H1 (cell line): ENCODE measurements around the gene SMG9. TPM values are rescaled to one million over a fixed set of nuclear protein-coding genes. Genes with fewer than 3 reads are reported as not detected.

ENCODE experiments used
- CTCF ChIA-PET: fragments of 300-600 bp; sonication (Branson Sonifier 250); formaldehyde crosslinking; loops from one replicate; lab custom pipeline; 2021; ENCODE audit not compliant: partially characterized antibody; lab: Charles Lee
- POLR2A ChIA-PET: fragments of 300-600 bp; sonication (Branson Sonifier 250); formaldehyde crosslinking; loops from one replicate; lab custom pipeline; 2021; ENCODE audit warnings: inconsistent platforms; ENCODE audit not compliant: partially characterized antibody; lab: Charles Lee
- DNase-seq, 2 experiments: peaks; one replicate each; pipeline versions ENCODE4 v3.0.0 to v3.0.0-alpha.2; 2010 to 2022; ENCODE audit warnings: low spot score in 2 of 2, low read depth in 1 of 2, mixed read lengths in 1 of 2
- FAIRE-seq: peaks from 2 replicates; lab custom pipeline; 2011; peaks lifted over from hg19 to GRCh38; lab: Jason Lieb, UNC
- H2AFZ ChIP-seq: 2 replicates; pipeline ENCODE4 v1.8.1; 2012; ENCODE audit warnings: low read length, inconsistent platforms
- H2AK5ac ChIP-seq: 2 replicates; pipeline ENCODE4 v1.6.1; 2013; ENCODE audit warnings: low read depth, low read length
- H2BK120ac ChIP-seq: replicated peaks from 2 replicates; pipeline ENCODE3; 2013; ENCODE audit warnings: low read depth, low read length, inconsistent platforms
- H2BK12ac ChIP-seq: 2 replicates; pipeline ENCODE4 v1.6.1; 2013; ENCODE audit warnings: low read depth, low read length
- H2BK15ac ChIP-seq: 2 replicates; pipeline ENCODE4 v1.6.1; 2013; ENCODE audit warnings: low read length
- H2BK20ac ChIP-seq: 2 replicates; pipeline ENCODE4 v1.6.1; 2013; ENCODE audit warnings: low read length
- H2BK5ac ChIP-seq: 2 replicates; pipeline ENCODE4 v1.6.1; 2013; ENCODE audit warnings: low read depth, low read length
- H3K14ac ChIP-seq: 2 replicates; pipeline ENCODE4 v1.6.1; 2013; ENCODE audit warnings: inconsistent platforms; ENCODE audit not compliant: insufficient read length
- H3K18ac ChIP-seq: 2 replicates; pipeline ENCODE4 v1.6.1; 2013; ENCODE audit warnings: low read length; ENCODE audit errors: extremely low read depth
- H3K23ac ChIP-seq: 2 replicates; pipeline ENCODE4 v1.6.1; 2013; ENCODE audit warnings: inconsistent platforms; ENCODE audit not compliant: insufficient read length
- H3K23me2 ChIP-seq: 2 replicates; pipeline ENCODE4 v1.6.1; 2013; ENCODE audit warnings: low read depth, low read length
- H3K27ac ChIP-seq: 2 replicates; pipeline ENCODE4 v1.6.1; 2011; ENCODE audit warnings: low read depth, low read length, inconsistent platforms
- H3K27me3 ChIP-seq, 4 experiments: replicated peaks in 1 of 4; 1 replicate in 1 of 4; 2 replicates in 3 of 4; pipeline versions ENCODE4 v1.6.1 to v1.8.1; 2011 to 2013; ENCODE audit warnings: low read length in 3 of 4, mild to moderate bottlenecking in 3 of 4, inconsistent platforms in 2 of 4, mixed read lengths in 2 of 4, moderate library complexity in 1 of 4; ENCODE audit not compliant: control insufficient read depth in 3 of 4, insufficient read depth in 3 of 4; ENCODE audit errors: extremely low read depth in 1 of 4
- H3K36me3 ChIP-seq, 4 experiments: 2 replicates each; pipeline versions ENCODE4 v1.6.1 to v1.8.1; 2011 to 2013; ENCODE audit warnings: mild to moderate bottlenecking in 4 of 4, low read length in 3 of 4, moderate library complexity in 2 of 4, control low read depth in 1 of 4, inconsistent platforms in 1 of 4; ENCODE audit not compliant: insufficient read depth in 4 of 4, control insufficient read depth in 2 of 4
- H3K4ac ChIP-seq: replicated peaks from 2 replicates; pipeline ENCODE3; 2013; ENCODE audit warnings: low read length, low read depth, mixed read lengths, inconsistent platforms; ENCODE audit not compliant: insufficient read length
- H3K4me1 ChIP-seq, 4 experiments: replicated peaks in 1 of 4; 1 replicate in 1 of 4; 2 replicates in 3 of 4; pipeline versions ENCODE4 v1.6.1 to v1.8.1; 2011 to 2013; ENCODE audit warnings: low read length in 3 of 4, inconsistent platforms in 2 of 4, mixed read lengths in 1 of 4; ENCODE audit not compliant: insufficient read depth in 4 of 4, control insufficient read depth in 3 of 4
- H3K4me2 ChIP-seq, 2 experiments: 2 replicates each; pipeline versions ENCODE4 v1.6.1 to v1.8.1; 2011 to 2013; ENCODE audit warnings: low read depth in 2 of 2, low read length in 2 of 2, control low read depth in 1 of 2, inconsistent platforms in 1 of 2, mild to moderate bottlenecking in 1 of 2; ENCODE audit not compliant: insufficient read depth in 1 of 2
- H3K4me3 ChIP-seq, 4 experiments: fragments of 200-600, 300-600 bp in 1 of 4; sonication (generic), shearing (Covaris generic), sonication (Bioruptor Twin) in 1 of 4; 2 replicates each; pipeline versions ENCODE4 v1.5.1 to v1.8.1; 2011 to 2016; ENCODE audit warnings: low read length in 4 of 4, low read depth in 3 of 4, control low read depth in 2 of 4, inconsistent platforms in 2 of 4, mild to moderate bottlenecking in 2 of 4, mixed read lengths in 1 of 4, moderate library complexity in 1 of 4; ENCODE audit not compliant: insufficient read depth in 2 of 4; ENCODE audit errors: extremely low read depth in 1 of 4
- H3K56ac ChIP-seq: replicated peaks from 2 replicates; pipeline ENCODE3; 2013; ENCODE audit warnings: low read depth, mild to moderate bottlenecking, mixed read lengths, low read length, inconsistent platforms; ENCODE audit not compliant: insufficient read length
- H3K79me1 ChIP-seq: 2 replicates; pipeline ENCODE4 v1.6.1; 2013; ENCODE audit warnings: low read depth, low read length, control low read depth
- H3K79me2 ChIP-seq, 2 experiments: 2 replicates each; pipeline versions ENCODE4 v1.6.1 to v1.8.1; 2012 to 2013; ENCODE audit warnings: low read length in 2 of 2, mild to moderate bottlenecking in 2 of 2, inconsistent platforms in 1 of 2; ENCODE audit not compliant: insufficient read depth in 2 of 2, control insufficient read depth in 1 of 2
- H3K9ac ChIP-seq, 4 experiments: replicated peaks in 1 of 4; 1 replicate in 1 of 4; 2 replicates in 3 of 4; pipeline versions ENCODE4 v1.6.1 to v1.8.1; 2011 to 2013; ENCODE audit warnings: low read depth in 3 of 4, low read length in 3 of 4, control low read depth in 2 of 4, mild to moderate bottlenecking in 2 of 4, moderate library complexity in 2 of 4, inconsistent platforms in 1 of 4; ENCODE audit errors: extremely low read depth in 1 of 4
- H3K9me3 ChIP-seq, 2 experiments: 2 replicates each; pipeline versions ENCODE4 v1.6.1 to v1.8.1; 2012 to 2013; ENCODE audit warnings: mild to moderate bottlenecking in 2 of 2, moderate library complexity in 2 of 2, control low read depth in 1 of 2, inconsistent platforms in 1 of 2, low read depth in 1 of 2, low read length in 1 of 2, mixed read lengths in 1 of 2; ENCODE audit not compliant: insufficient read depth in 2 of 2
- H4K20me1 ChIP-seq, 2 experiments: replicated peaks in 1 of 2; 2 replicates each; pipeline versions ENCODE3 to v1.8.1; 2011 to 2013; ENCODE audit warnings: inconsistent platforms in 2 of 2, low read length in 2 of 2, mild to moderate bottlenecking in 1 of 2; ENCODE audit not compliant: insufficient read depth in 2 of 2, control insufficient read depth in 1 of 2
- H4K5ac ChIP-seq: 2 replicates; pipeline ENCODE4 v1.6.1; 2013; ENCODE audit warnings: low read length, low read depth, mixed read lengths, inconsistent platforms; ENCODE audit not compliant: insufficient read length
- H4K8ac ChIP-seq: 2 replicates; pipeline ENCODE4 v1.8.0; 2013; ENCODE audit warnings: mild to moderate bottlenecking, moderate library complexity, low read length, inconsistent platforms; ENCODE audit not compliant: insufficient read depth; ENCODE audit errors: extremely low read depth
- H4K91ac ChIP-seq: replicated peaks from 2 replicates; pipeline ENCODE3; 2013; ENCODE audit warnings: low read length, mixed read lengths, inconsistent platforms; ENCODE audit not compliant: insufficient read length
- RAD21 ChIP-seq, 2 experiments: IDR thresholded peaks in 1 of 2; conservative IDR thresholded peaks in 1 of 2; 2 replicates each; pipeline ENCODE4 v1.6.1; 2011; ENCODE audit warnings: low read depth in 2 of 2, low read length in 2 of 2, improper control_type of control experiment in 1 of 2, inconsistent platforms in 1 of 2, mild to moderate bottlenecking in 1 of 2, moderate library complexity in 1 of 2
- RNF2 ChIP-seq: fragments of 200-900, 300-1000 bp; sonication (generic); IDR thresholded peaks from 2 replicates; pipeline ENCODE4 v1.7.1; 2016; ENCODE audit warnings: borderline replicate concordance, low read depth, mild to moderate bottlenecking, antibody characterized with exemption, low read length; ENCODE audit not compliant: poor library complexity, severe bottlenecking; ENCODE audit errors: missing control alignments
- TCF12 ChIP-seq: IDR thresholded peaks from 2 replicates; pipeline ENCODE4 v1.6.1; 2011; ENCODE audit warnings: low read depth, mild to moderate bottlenecking, low read length
- WGBS, 2 experiments: shearing (Covaris generic) in 1 of 2; methylation state at CpG; one replicate each; pipeline versions ENCODE4 v1.1.6 to v1.1.7; 2013 to 2015; ENCODE audit warnings: low lambda C conversion rate in 2 of 2, mixed read lengths in 2 of 2, inconsistent platforms in 1 of 2, low coverage in 1 of 2, missing lambda C conversion rate in 1 of 2; ENCODE audit not compliant: insufficient replicate concordance in 2 of 2, insufficient coverage in 1 of 2, insufficient read length in 1 of 2; ENCODE audit errors: extremely low coverage in 1 of 2, missing lambda C conversion rate in 1 of 2; 5-methylcytosine and 5-hydroxymethylcytosine counted together
- polyA plus RNA-seq, 7 experiments: library from polyadenylated mRNA; depleted of rRNA in 3 of 7; stranded (reverse) in 5 of 7; unstranded in 2 of 7; fragments of >200 nt in 5 of 7; fragments of 200-250 nt in 2 of 7; gene quantifications; 1 replicate in 5 of 7; 2 replicates in 1 of 7; 4 replicates in 1 of 7; pipeline versions ENCODE4 v1.2.1 to v1.2.3, GENCODE V29; 2011 to 2013; ENCODE audit warnings: missing spikeins in 2 of 7, mixed read lengths in 2 of 7
- total RNA-seq: library from RNA; stranded (reverse); fragmentation: NEBNext Ultra II Directional; extraction: Animal tissue kit (Norgen Biotek cat#: 25700); gene quantifications from 2 replicates; pipeline ENCODE4 v1.2.1, GENCODE V29; 2021

Gene SMG9
- total and polyA plus RNA-seq, 2 of the 8 experiments (the other 6 are each of a cell fraction or from before 2014, with no cell fraction given): 20.4 to 28.7 TPM

GRCh38 chr19:43747557-43748204 is 7.1 kb downstream of the SMG9 start:
- no peak overlapping the region for H2BK20ac ChIP-seq
- no peaks in the 10 kb centered on the region for H4K20me1 ChIP-seq
- H2BK120ac ChIP-seq: no peak overlapping the region
- H3K36me3 ChIP-seq: peaks cover 20 to 48% (median 32%) of the 10 kb centered on the region in 4 experiments
- H3K18ac ChIP-seq: no peak overlapping the region
- H2BK5ac ChIP-seq: no peak overlapping the region
- no peak overlapping the region for H2AK5ac ChIP-seq
- H3K4me2 ChIP-seq: no peak overlapping the region
- H2BK12ac ChIP-seq: no peak overlapping the region
- H4K91ac ChIP-seq: no peak overlapping the region
- DNase-seq (no peak), FAIRE-seq (no peak)
- H4K8ac ChIP-seq: no peak overlapping the region; the same call in 1 of the 2 replicates
- H3K23me2 ChIP-seq: no peaks in the 10 kb centered on the region; the same call in 1 of the 2 replicates
- no peak overlapping the region for H3K27ac ChIP-seq
- H3K79me1 ChIP-seq: no peaks in the 10 kb centered on the region; the same call in 1 of the 2 replicates
- 89% methylated on average over 12 of the region's 16 CpGs; no CpG with 5 or more reads in 1 of the 2 experiments for WGBS, 2 experiments
- no peaks in the 10 kb centered on the region for H3K9me3 ChIP-seq
- TF ChIP-seq RNF2 (no peak), RAD21 (IDR thresholded peaks at IDR 0.05 in 1 of 2, conservative IDR thresholded peaks at IDR 0.05 in 1 of 2; ENCODE audit: low read depth in 2 of 2, low read length in 2 of 2) (no peak), TCF12 (no peak)
- ChIA-PET CTCF (interaction anchor here (0.9 to 30.4 kb wide), 3 partner anchors 11 to 32 kb away, joined by 3 to 703 read pairs (median 25); partner anchors contain the start of gene KCNN4), POLR2A (no interaction called here)
- H3K9ac ChIP-seq: no peak overlapping the region
- no peaks in the 10 kb centered on the region for H3K4me1 ChIP-seq
- H3K14ac ChIP-seq: no peak overlapping the region
- H3K79me2 ChIP-seq: peaks cover 0 to 8% of the 10 kb centered on the region in 2 experiments; a peak in 1 of 4 replicates
- H3K4ac ChIP-seq: no peak overlapping the region
- H3K4me3 ChIP-seq: no peak overlapping the region
- H3K23ac ChIP-seq: no peak overlapping the region
- no peak overlapping the region for H3K56ac ChIP-seq
- H2BK15ac ChIP-seq: no peak overlapping the region
- H2AFZ ChIP-seq: no peak overlapping the region
- H3K27me3 ChIP-seq: no peaks in the 10 kb centered on the region
- no peak overlapping the region for H4K5ac ChIP-seq
